Small intestine (tissue), 7 donors: ENCODE results near the gene NPAT. TPM values are rescaled to one million over a fixed set of nuclear protein-coding genes. Genes with fewer than 3 reads are reported as not detected.
"Not testable (repeated sequence)": the region's sequence is repeated elsewhere in the genome, so short reads cannot be mapped to it uniquely, and the experiment has no call there.

Source experiments
- DNase-seq, 2 donors: peaks; one replicate each; pipeline versions ENCODE4 v3.0.0 to v3.0.0-alpha.2; 2013
- FAIRE-seq: peaks from 2 replicates; lab custom pipeline; 2012; peaks lifted over from hg19 to GRCh38; lab: Jason Lieb, UNC
- H3K27ac ChIP-seq, 3 donors: one replicate each; pipeline ENCODE4 v1.5.1; 2013; ENCODE audit warnings: low read length in 2 of 3, mild to moderate bottlenecking in 2 of 3, control low read depth in 1 of 3, inconsistent platforms in 1 of 3, low read depth in 1 of 3, moderate library complexity in 1 of 3
- H3K27me3 ChIP-seq, 3 donors: one replicate each; pipeline ENCODE4 v1.6.1; 2013; ENCODE audit warnings: low read length in 3 of 3, inconsistent platforms in 1 of 3; ENCODE audit not compliant: control insufficient read depth in 3 of 3, insufficient read depth in 3 of 3
- H3K36me3 ChIP-seq, 3 donors: one replicate each; pipeline ENCODE4 v1.6.1; 2013; ENCODE audit warnings: low read length in 3 of 3, inconsistent platforms in 1 of 3, low read depth in 1 of 3, mild to moderate bottlenecking in 1 of 3, moderate library complexity in 1 of 3; ENCODE audit not compliant: control insufficient read depth in 3 of 3, insufficient read depth in 2 of 3
- H3K4me1 ChIP-seq, 3 donors: one replicate each; pipeline ENCODE4 v1.6.1; 2013; ENCODE audit warnings: low read length in 2 of 3, inconsistent platforms in 1 of 3, low read depth in 1 of 3, mild to moderate bottlenecking in 1 of 3, moderate library complexity in 1 of 3; ENCODE audit not compliant: control insufficient read depth in 3 of 3, insufficient read depth in 2 of 3
- H3K4me3 ChIP-seq, 3 donors: one replicate each; pipeline ENCODE4 v1.5.1; 2013; ENCODE audit warnings: low read length in 3 of 3, control low read depth in 1 of 3, inconsistent platforms in 1 of 3, low read depth in 1 of 3, mild to moderate bottlenecking in 1 of 3, moderate library complexity in 1 of 3
- H3K9me3 ChIP-seq, 2 donors: one replicate each; pipeline ENCODE4 v1.6.1; 2013; ENCODE audit warnings: low read depth in 1 of 2, low read length in 1 of 2; ENCODE audit not compliant: control insufficient read depth in 2 of 2, insufficient read depth in 1 of 2
- WGBS, 3 donors: extraction: QIAGEN DNeasy Blood & Tissue Kit; methylation state at CpG; one replicate each; pipeline ENCODE4 v1.1.7; 2013; 5-methylcytosine and 5-hydroxymethylcytosine counted together
- polyA plus RNA-seq, 4 donors: library from polyadenylated mRNA; stranded (reverse) in 3 of 4; unstranded in 1 of 4; fragments of 200-250 nt in 3 of 4; fragments of 120-200 nt in 1 of 4; gene quantifications; one replicate each; pipeline versions ENCODE4 v1.2.1 to v1.2.3, GENCODE V29; 2013
- donor health status: healthy with polysubstance abuse.
- donor health status: control.
- donor health status: control.
- donor health status: Bipolar disorder and iron deficiency.
- donor health status: healthy.

NPAT gene
- polyA plus RNA-seq, 4 donors, result 2.7 to 13.8 (median 3.1) TPM

DNA sequence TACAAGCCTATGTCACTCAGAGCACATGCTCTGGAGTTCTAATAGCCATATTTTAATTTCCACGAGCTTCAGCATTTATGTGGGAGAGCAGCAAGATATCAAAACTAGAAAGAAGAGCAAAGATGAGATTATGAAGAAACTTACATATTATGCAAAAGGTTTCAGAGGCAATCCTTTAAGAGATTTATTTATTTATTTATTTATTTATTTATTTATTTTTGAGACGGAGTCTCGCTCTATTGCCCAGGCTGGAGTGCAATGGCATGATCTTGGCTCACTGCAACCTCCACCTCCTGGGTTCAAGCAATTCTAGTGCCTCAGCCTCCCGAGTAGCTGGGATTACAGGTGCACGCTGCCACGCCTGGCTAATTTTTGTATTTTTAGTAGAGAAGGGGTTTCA lies 59.6 kb downstream of the NPAT start:
- not testable (repeated sequence) for H3K4me1 ChIP-seq, DNase-seq, FAIRE-seq, H3K4me3 ChIP-seq, H3K27ac ChIP-seq, H3K9me3 ChIP-seq, H3K27me3 ChIP-seq
- H3K36me3 ChIP-seq, result peaks cover 23 to 33% (median 23%) of the 10 kb centered on the region in 3 donors
- WGBS, 3 donors, result 84 to 95% (median 89%) methylated on average over 6 of the region's 6 CpGs

DNA sequence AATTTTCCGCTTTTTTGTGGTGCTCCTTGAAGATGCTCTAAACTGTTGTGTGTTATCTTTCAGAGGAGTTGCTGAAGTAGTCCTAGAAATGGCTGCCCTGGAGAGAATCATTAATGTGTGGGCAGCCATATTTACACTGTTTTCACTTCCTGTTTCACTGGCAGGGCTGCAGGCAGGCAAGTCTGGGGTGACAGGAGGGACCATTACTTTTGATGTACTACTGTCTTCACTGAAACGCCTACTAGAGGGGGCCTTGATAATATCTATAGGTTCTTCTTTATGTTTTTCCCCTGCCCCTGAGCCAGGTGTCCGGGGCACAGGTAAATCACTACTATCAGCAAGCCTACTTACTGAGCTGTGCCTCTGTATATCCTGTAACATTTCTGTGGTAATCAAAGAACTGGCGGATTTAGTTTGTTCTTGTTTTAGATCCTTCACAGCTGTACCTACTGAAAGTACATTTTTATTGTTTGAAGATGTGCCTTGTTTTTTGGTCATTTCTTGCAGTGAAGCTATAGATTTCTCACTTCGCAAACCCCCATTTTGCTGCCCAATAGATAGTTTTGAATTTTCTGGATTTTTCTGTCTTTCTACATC lies 61.4 kb downstream of the NPAT start:
- Histone ChIP-seq H3K36me3 (peaks cover 20 to 30% (median 23%) of the 10 kb centered on the region in 3 donors), H3K9me3 (no peaks in the 10 kb centered on the region), H3K27ac (no peak overlapping the region), H3K27me3 (no peaks in the 10 kb centered on the region), H3K4me1 (no peaks in the 10 kb centered on the region), H3K4me3 (no peak overlapping the region)
- DNase-seq (no peak), FAIRE-seq (no peak)
- WGBS, 3 donors, result 87 to 96% (median 93%) methylated on average over 5 of the region's 5 CpGs

- 76 to 87% (median 80%) methylated on average over 2 of the region's 2 CpGs for WGBS, 3 donors
- H3K36me3 ChIP-seq, result peaks cover 0 to 23% (median 5%) of the 10 kb centered on the region in 3 donors
- DNase-seq, result no peak
- FAIRE-seq, result no peak
- H3K9me3 ChIP-seq, result no peaks in the 10 kb centered on the region
- H3K4me1 ChIP-seq, result no peaks in the 10 kb centered on the region
- no peaks in the 10 kb centered on the region for H3K27me3 ChIP-seq
- H3K27ac ChIP-seq, result no peak overlapping the region
- H3K4me3 ChIP-seq, result no peak overlapping the region
Observed at GRCh38 chr11:108154591-108154990, 67.8 kb downstream of the NPAT start.

- H3K4me1 ChIP-seq, result no peaks in the 10 kb centered on the region
- H3K27ac ChIP-seq, result no peak overlapping the region
- FAIRE-seq (no peak), DNase-seq (no peak)
- no peak overlapping the region for H3K4me3 ChIP-seq
- no peaks in the 10 kb centered on the region for H3K27me3 ChIP-seq
- H3K9me3 ChIP-seq, result no peaks in the 10 kb centered on the region
- 61 to 75% (median 64%) methylated on average over 3 of the region's 3 CpGs for WGBS, 3 donors
- peaks cover 6 to 26% (median 17%) of the 10 kb centered on the region in 3 donors for H3K36me3 ChIP-seq
Observed at GRCh38 chr11:108148556-108148955, 73.9 kb downstream of the NPAT start.

- WGBS, 3 donors, result 79 to 86% (median 80%) methylated on average over 1 of the region's 1 CpG
- H3K36me3 ChIP-seq, result peaks cover 9 to 32% (median 20%) of the 10 kb centered on the region in 3 donors
Observed at GRCh38 chr11:108147150-108147549, 75.3 kb downstream of the NPAT start.

GRCh38 chr11:108144615-108145014 lies 77.8 kb downstream of the NPAT start:
- no peak overlapping the region for H3K27ac ChIP-seq
- 77 to 80% (median 80%) methylated on average over 3 of the region's 3 CpGs for WGBS, 3 donors
- H3K9me3 ChIP-seq, result no peaks in the 10 kb centered on the region
- H3K36me3 ChIP-seq, result peaks cover 9 to 25% (median 23%) of the 10 kb centered on the region in 3 donors
- FAIRE-seq (no peak), DNase-seq (no peak)
- H3K4me1 ChIP-seq, result no peaks in the 10 kb centered on the region
- no peak overlapping the region for H3K4me3 ChIP-seq
- no peaks in the 10 kb centered on the region for H3K27me3 ChIP-seq

More at GRCh38 chr11:108147150-108147549, 75.3 kb downstream of the NPAT start:
- no peak overlapping the region for H3K4me3 ChIP-seq
- H3K27me3 ChIP-seq, result no peaks in the 10 kb centered on the region
- no peak for DNase-seq
- H3K27ac ChIP-seq, result no peak overlapping the region
- H3K9me3 ChIP-seq, result no peaks in the 10 kb centered on the region
- H3K4me1 ChIP-seq, result no peaks in the 10 kb centered on the region
- no peak for FAIRE-seq

GRCh38 chr11:108142304-108142703 lies 80.1 kb downstream of the NPAT start:
- Histone ChIP-seq H3K4me1 (no peaks in the 10 kb centered on the region), H3K4me3 (no peak overlapping the region), H3K36me3 (peaks cover 9 to 24% (median 23%) of the 10 kb centered on the region in 3 donors), H3K27me3 (no peaks in the 10 kb centered on the region), H3K9me3 (no peaks in the 10 kb centered on the region), H3K27ac (no peak overlapping the region)
- FAIRE-seq (no peak), DNase-seq (no peak)
- WGBS, 3 donors, result 89 to 97% (median 93%) methylated on average over 7 of the region's 7 CpGs

DNA sequence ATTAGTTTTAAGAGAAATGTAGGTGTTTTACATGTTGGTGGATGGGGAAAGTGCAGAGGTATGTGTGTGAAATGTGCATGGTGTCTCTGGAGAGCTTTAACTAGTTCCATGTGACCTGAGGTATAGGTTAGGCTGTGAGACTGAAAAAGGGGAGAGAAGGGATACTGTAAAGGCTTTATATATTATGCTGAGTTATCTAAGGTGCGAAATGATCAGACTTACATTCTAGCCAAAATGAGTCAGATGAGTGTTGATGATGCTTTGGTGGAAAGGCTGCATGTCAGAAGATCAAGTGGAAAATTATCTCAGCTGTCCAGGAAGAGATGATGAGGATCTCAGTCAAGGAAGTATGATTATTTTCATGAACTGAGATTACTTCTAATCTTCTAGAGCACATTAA lies 85.2 kb downstream of the NPAT start:
- H3K9me3 ChIP-seq, result no peaks in the 10 kb centered on the region
- FAIRE-seq (no peak), DNase-seq (no peak)
- 91 to 94% (median 93%) methylated on average over 1 of the region's 1 CpG for WGBS, 3 donors
- H3K4me1 ChIP-seq, result peaks cover 0 to 3% (median 0%) of the 10 kb centered on the region in 3 donors
- H3K27ac ChIP-seq, result no peak overlapping the region
- no peak overlapping the region for H3K4me3 ChIP-seq
- no peaks in the 10 kb centered on the region for H3K27me3 ChIP-seq
- H3K36me3 ChIP-seq, result peaks cover 2 to 13% (median 12%) of the 10 kb centered on the region in 3 donors
